ENCODE measurements around the gene HNRNPC.
"Not testable (repeated sequence)": the region's sequence is repeated elsewhere in the genome, so short reads cannot be mapped to it uniquely, and the experiment has no call there.

HNRNPC gene

GRCh38 chr14:21269252-21270046 lies at the start of gene HNRNPC:
HNRNPC (minus strand) TSS chr14:21269442; CDS start chr14:21234193, 35,249 bp downstream.
- peak; percentile 100 for DNase-seq (ENCODE audit: low read depth in 2 of 2)

GRCh38 chr14:21317398-21317797 lies 48.2 kb upstream of the HNRNPC start:
- DNase-seq (ENCODE audit: low read depth in 2 of 2): no peak

DNA sequence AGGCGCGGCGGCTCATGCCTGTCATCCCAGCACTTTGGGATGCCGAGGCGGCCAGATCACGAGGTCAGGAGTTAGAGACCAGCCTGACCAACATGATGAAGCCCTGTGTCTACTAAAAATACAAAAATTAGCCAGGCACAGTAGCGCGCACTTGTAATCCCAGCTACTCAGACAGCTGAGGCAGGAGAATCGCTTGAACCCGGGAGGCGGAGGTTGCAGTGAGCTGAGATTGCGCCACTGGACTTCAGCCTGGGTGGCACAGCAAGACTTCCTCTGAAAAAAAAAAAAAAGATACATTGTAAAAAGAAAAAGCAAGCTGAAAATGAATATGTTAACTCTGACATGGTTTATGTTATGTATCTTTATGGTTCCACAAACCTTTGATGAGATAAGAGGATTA lies 44.3 kb upstream of the HNRNPC start:
- DNase-seq (ENCODE audit: low read depth in 2 of 2): no peak

DNA sequence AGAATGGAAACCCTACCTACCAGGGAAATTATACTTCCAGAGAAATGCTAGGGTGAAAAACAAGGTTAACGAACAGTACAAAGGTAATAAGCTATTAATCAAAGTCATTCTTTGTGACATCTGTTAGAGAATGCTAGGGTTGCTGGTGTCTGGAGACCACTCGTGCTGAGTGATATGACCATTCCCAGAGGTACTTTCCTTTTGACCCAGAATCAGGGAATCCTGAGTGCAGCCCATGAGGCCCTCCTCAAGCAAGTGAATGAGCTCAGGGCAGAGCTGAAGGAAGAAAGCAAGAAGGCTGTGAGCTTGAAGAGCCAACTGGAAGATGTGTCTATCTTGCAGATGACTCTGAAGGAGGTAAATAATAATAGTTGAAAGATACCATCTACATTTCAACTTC lies 42.4 kb upstream of the HNRNPC start:
- DNase-seq (ENCODE audit: low read depth in 2 of 2): no peak

GRCh38 chr14:21309956-21310355 lies 40.7 kb upstream of the HNRNPC start:
- DNase-seq (ENCODE audit: low read depth in 2 of 2): no peak

DNA sequence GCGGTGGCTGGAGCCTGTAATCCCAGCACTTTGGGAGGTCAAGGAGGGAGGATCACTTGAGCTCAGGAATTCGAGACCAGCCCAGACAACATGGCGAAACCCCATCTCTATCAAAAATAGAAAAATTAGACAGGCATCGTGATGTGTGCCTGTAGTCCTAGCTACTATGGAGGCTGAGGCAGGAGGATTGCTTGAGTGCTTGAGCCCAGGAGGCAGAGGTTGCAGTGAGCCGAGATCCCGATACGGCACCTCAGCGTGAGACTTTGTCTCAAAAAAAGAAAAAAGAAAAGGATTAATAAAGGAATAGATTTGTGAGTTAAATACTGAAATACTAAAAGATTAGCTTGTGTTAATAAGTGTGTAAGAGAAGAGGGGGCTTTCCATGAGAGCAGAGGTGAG lies 40.0 kb upstream of the HNRNPC start:
- DNase-seq (ENCODE audit: low read depth in 2 of 2): no peak

DNA sequence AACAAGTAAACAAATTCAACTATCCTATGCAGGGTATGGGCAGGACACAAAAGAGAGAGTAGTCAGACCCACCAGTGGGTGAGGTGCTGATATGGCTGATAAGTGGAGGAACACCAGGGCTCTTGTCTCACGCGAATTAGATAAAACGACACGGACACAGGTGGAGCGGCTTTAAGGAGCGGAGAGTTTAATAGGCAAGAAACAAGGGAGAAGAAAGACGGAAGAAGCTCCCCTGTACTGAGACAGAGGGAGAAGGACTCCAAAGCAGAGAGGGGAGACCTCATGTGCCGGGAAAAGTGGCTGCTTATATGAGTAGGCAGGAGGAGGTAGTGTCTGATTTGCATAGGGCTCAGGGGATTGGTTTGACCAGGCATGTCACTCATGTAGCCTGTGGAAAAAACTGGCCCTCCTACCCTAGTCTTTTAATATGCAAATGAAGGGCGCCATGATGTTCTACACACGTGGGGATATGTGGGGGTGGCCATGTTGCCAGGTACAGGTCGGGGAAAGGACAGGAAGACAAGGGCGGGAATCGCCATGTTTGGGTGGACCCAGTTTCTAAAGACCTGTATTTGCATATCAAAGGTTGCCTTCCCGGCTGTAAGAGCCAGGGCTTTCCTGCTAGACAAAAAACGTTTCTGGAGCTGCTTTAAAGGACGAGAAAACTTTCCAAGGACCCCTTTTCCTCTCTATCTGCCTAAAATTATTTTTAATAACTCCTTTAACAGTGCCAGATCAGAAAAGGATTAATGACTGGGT lies 39.4 kb upstream of the HNRNPC start:
- peak; percentile 38 to 51 for DNase-seq (ENCODE audit: low read depth in 2 of 2)

- DNase-seq (ENCODE audit: low read depth in 2 of 2): no peak
Observed at GRCh38 chr14:21308132-21308478, 38.9 kb upstream of the HNRNPC start.

GRCh38 chr14:21307637-21308036 lies 38.4 kb upstream of the HNRNPC start:
- no peak for DNase-seq (ENCODE audit: low read depth in 2 of 2)

DNA sequence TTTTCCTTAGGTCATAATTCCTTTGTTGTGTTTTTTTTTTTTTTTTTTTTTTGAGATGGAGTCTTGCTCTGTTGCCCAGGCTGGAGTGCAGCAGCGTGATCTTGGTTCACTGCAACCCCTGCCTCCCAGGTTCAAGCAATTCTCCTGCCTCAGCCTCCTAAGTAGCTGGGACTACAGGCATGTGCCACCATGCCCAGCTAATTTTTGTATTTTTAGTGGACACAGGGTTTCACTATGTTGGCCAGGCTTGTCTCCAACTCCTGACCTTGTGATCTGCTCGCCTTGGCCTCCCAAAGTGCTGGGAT lies 33.5 kb upstream of the HNRNPC start:
- DNase-seq (ENCODE audit: low read depth in 2 of 2): not testable (repeated sequence)

- no peak for DNase-seq (ENCODE audit: low read depth in 2 of 2)
Observed at GRCh38 chr14:21302013-21302835, 33.0 kb upstream of the HNRNPC start.

DNA sequence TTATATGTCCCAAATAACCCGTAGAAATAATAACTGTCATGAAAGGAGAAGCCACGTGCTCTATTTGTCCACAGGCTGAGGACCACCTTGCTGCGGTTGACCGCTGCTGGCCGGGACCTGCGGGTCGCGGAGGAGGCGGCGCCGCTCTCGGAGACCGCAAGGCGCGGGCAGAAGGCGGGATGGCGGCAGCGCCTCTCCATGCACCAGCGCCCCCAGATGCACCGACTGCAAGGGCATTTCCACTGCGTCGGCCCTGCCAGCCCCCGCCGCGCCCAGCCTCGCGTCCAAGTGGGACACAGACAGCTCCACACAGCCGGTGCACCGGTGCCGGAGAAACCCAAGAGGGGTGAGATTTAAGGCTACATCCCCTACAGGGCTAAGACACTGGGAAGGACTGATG lies 31.6 kb upstream of the HNRNPC start:
- peak in 1 of 2 donors; percentile 1 for DNase-seq (ENCODE audit: low read depth in 2 of 2)

- no peak for DNase-seq (ENCODE audit: low read depth in 2 of 2)
Observed at GRCh38 chr14:21299562-21300130, 30.4 kb upstream of the HNRNPC start.

DNA sequence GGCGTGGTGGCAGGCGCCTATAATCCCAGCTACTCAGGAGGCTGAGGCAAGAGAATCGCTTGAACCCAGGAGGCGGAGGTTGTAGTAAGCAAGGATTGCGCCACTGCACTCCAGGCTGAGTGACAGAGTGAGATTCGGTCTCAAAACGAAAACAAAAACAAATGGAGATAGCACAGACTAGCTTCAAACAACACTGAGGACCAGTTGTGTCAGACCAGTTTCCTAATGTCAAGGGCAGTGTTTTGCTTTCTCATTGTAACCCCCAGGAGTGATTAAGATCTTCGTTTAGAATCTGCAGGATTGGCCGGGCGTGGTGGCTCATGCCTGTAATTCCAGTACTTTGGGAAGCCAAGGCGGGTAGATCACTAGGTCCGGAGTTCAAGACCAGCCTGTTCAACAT lies 29.1 kb upstream of the HNRNPC start:
- DNase-seq (ENCODE audit: low read depth in 2 of 2): no peak

DNA sequence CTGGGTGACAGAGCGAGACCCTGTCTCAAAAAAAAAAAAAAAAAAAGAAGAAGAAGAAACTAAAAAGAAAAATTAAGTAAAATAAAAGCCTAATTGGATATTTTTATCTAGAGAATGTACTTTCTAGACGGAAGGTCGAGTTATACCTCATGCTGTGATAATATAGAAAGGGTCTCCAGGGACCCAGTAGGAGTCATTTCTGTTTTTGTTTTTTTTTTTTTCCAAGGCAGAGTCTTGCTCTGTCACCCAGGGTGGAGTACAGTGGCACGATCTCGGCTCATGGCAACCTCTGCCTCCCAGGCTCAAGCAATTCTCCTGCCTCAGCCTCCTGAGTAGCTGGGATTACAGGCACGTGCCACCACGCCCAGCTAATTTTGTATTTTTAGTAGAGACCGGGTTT lies 24.8 kb upstream of the HNRNPC start:
- not testable (repeated sequence) for DNase-seq (ENCODE audit: low read depth in 2 of 2)

GRCh38 chr14:21287168-21287567 lies 17.9 kb upstream of the HNRNPC start:
- DNase-seq (ENCODE audit: low read depth in 2 of 2): no peak

DNA sequence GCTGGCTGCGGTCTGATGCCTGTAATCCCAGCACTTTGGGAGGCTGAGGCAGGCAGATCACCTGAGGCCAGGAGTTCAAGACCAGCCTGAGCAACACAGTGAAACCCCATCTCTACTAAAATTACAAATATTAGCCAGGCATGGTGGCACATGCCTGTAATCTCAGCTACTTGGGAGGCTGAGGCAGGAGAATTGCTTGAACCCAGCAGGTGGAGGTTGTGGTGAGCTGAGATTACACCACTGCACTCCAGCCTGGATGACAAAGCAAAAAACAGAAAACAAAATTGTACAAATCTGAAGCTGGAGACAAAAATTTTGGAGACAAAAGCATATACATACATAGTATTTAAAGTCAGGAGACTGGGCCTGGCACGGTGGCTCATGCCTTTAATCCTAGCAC lies 17.3 kb upstream of the HNRNPC start:
- DNase-seq (ENCODE audit: low read depth in 2 of 2): not testable (repeated sequence)

DNA sequence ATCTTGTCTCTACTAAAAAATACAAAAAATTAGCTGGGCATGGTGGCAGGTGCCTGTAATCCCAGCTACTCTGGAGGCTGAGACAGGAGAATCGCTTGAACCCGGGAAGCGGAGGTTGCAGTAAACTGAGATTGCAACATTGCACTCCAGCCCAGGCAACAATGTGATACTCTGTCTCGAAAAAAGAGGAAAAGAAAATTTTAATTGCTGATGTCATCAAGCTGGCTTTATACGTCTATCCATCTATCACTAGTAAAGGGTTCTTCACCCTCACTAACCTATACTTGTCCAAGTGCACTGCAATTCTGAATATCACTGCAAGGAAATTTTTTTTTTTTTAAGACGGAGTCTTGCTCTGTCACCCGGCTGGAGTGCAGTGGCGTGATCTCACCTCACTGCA lies 12.7 kb upstream of the HNRNPC start:
- not testable (repeated sequence) for DNase-seq (ENCODE audit: low read depth in 2 of 2)

DNA sequence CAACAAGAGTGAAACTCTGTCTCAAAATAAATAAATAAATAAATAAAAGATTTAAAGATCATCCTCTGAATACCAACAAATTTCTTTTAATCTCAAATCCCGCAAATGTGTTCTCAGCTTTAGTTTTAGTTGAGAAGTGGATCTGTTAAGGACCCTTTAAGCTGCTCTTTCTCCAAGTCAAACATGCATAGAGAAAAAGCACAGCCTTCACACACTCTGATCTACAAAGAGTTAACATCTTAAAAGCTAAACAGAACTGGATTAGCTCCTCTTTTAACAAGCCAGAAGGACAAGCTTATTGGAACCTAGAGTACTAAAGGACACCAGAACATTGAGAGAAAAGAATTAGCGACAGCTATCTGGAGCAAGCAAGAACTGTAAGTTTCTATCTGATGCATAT lies 10.5 kb upstream of the HNRNPC start, which contains the start of gene RPGRIP1:
Gene RPGRIP1 (plus strand): TSS at position 301 of the 400 bp plus-strand sequence. CDS start 7,894 bp downstream, outside the sequence.
- DNase-seq (ENCODE audit: low read depth in 2 of 2): no peak

DNA sequence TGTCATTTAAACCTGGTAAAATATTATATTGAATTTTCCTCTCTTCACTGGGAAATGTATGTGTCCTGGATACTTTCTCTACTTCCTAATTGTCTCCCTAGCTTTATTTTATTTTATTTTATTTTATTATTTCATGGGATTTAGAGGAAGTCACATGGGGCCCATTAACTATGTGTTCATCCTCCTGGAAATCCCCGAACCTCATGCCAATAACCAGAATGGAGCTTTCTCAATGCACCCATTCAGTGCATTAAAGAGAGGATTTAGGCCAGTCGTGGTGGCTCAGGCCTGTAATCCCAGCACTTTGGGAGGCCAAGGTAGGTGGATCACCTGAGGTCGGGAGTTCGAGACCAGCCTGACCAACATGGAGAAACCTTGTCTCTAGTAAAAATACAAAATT lies 9.4 kb upstream of the HNRNPC start:
- DNase-seq (ENCODE audit: low read depth in 2 of 2): no peak

DNA sequence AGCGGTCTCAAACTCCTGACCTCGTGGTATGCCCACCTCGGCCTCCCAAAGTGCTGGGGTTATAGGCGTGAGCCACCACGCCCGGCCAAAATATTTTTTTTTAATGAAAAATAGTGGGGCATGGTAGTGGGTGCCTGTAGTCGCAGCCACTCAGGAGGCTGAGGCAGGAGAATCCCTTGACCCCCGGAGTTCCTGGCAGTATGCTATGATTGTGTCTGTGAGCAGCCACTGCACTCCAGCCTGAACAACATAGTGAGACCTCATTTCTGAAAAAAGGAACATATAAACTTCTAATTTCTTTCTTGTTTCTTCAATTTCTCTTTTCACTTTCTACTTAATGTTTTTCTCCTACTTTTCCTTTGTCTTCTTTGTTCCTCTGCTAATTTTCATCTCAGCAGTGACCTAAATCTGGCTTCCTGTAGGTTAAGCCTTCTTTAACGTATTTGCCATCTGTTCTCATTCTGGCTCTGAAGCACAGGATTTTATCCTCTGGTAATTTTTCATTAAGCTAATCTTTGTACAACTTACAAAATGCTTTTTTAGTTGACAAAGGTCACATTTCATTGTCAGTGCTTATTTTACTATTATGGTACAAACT lies 6.1 kb upstream of the HNRNPC start:
- DNase-seq (ENCODE audit: low read depth in 2 of 2): no peak

DNA sequence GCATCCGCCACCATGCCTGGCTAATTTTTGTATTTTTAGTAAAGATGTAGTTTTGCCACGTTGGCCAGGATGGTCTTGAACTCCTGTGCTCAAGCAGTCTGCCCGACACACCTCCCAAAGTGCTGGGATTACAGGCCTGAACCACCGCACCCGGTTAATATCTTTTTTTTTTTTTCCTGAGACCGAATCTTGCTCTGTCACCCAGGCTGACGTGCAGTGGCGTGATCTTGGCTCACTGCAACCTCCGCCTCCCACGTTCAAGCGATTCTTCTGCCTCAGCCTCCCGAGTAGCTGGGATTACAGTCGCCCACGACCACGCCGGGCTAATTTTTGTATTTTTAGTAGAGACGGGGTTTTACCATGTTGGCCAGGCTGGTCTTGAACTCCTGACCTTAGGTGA lies 3.4 kb upstream of the HNRNPC start:
- DNase-seq (ENCODE audit: low read depth in 2 of 2): not testable (repeated sequence)
